DOHH2 (cell line): ENCODE measurements around the gene ENO2.

ENCODE experiments used
- H3F3A ChIP-seq: fragments of 200-600 bp; sonication (generic), shearing (Covaris generic); 2 replicates; pipeline ENCODE4 v1.6.0; 2016; ENCODE audit warnings: antibody characterized with exemption, mild to moderate bottlenecking; ENCODE audit not compliant: control insufficient read depth, insufficient read depth
- H3K27ac ChIP-seq: fragments of 200-600 bp; sonication (generic); 2 replicates; pipeline ENCODE4 v1.5.1; 2014; ENCODE audit warnings: low read depth, mild to moderate bottlenecking, low read length, moderate library complexity
- H3K27me3 ChIP-seq: fragments of 200-600 bp; sonication (generic); 2 replicates; pipeline ENCODE4 v1.6.1; 2014; ENCODE audit warnings: mild to moderate bottlenecking, low read length, mixed read lengths; ENCODE audit not compliant: control insufficient read depth
- H3K36me3 ChIP-seq: fragments of 200-600 bp; sonication (generic); 2 replicates; pipeline ENCODE4 v1.6.1; 2014; ENCODE audit warnings: mild to moderate bottlenecking, low read length, moderate library complexity, mixed read lengths; ENCODE audit not compliant: control insufficient read depth
- H3K4me1 ChIP-seq: fragments of 200-600 bp; sonication (generic); 2 replicates; pipeline ENCODE4 v1.6.1; 2014; ENCODE audit warnings: mild to moderate bottlenecking, low read length, mixed read lengths; ENCODE audit not compliant: control insufficient read depth
- H3K4me2 ChIP-seq: fragments of 200-600 bp; sonication (generic); 2 replicates; pipeline ENCODE4 v1.6.0; 2014; ENCODE audit warnings: mild to moderate bottlenecking, low read length, moderate library complexity
- H3K4me3 ChIP-seq: fragments of 200-600 bp; sonication (generic); 2 replicates; pipeline ENCODE4 v1.5.1; 2014; ENCODE audit warnings: mild to moderate bottlenecking, low read length, mixed read lengths
- H3K79me2 ChIP-seq: fragments of 200-600 bp; sonication (generic); 2 replicates; pipeline ENCODE4 v1.6.1; 2014; ENCODE audit warnings: mild to moderate bottlenecking, low read length, mixed read lengths; ENCODE audit not compliant: control insufficient read depth
- H3K9me2 ChIP-seq: fragments of 200-600 bp; sonication (generic); replicated peaks from 2 replicates; pipeline ENCODE4 v1.6.1; 2014; ENCODE audit warnings: mild to moderate bottlenecking, low read length, mixed read lengths; ENCODE audit not compliant: control insufficient read depth
- H3K9me3 ChIP-seq: fragments of 200-600 bp; sonication (generic); 2 replicates; pipeline ENCODE4 v1.6.1; 2014; ENCODE audit warnings: antibody characterized with exemption, low read length, mixed read lengths; ENCODE audit not compliant: control insufficient read depth, insufficient read depth
- H4K20me1 ChIP-seq: fragments of 200-600 bp; sonication (generic); 2 replicates; pipeline ENCODE4 v1.6.0; 2014; ENCODE audit warnings: low read depth, mild to moderate bottlenecking, antibody characterized with exemption, low read length, moderate library complexity; ENCODE audit not compliant: control insufficient read depth, insufficient read depth
- CTCF ChIP-seq: fragments of 200-600 bp; sonication (generic); IDR thresholded peaks from one replicate; pipeline ENCODE4 v1.5.1; 2014; ENCODE audit warnings: antibody characterized with exemption, mild to moderate bottlenecking, low read depth, low read length; ENCODE audit not compliant: poor library complexity, severe bottlenecking
- EZH2phosphoT487 ChIP-seq: fragments of 200-600 bp; sonication (generic); IDR thresholded peaks from 2 replicates; pipeline ENCODE4 v1.6.1; 2017; ENCODE audit warnings: borderline replicate concordance, mild to moderate bottlenecking, antibody characterized with exemption, low read length, moderate library complexity, mixed read lengths

Gene ENO2

GRCh38 chr12:6921996-6922946 is 7.9 kb downstream of the ENO2 start:
- peak overlapping the region; percentile 52 for H3K4me3 ChIP-seq
- no peaks in the 10 kb centered on the region for H3K36me3 ChIP-seq
- no peaks in the 10 kb centered on the region for H3K9me2 ChIP-seq
- H3K27ac ChIP-seq: peak overlapping the region; percentile 22; the same call in 1 of the 2 replicates
- no peaks in the 10 kb centered on the region for H3K79me2 ChIP-seq
- no peaks in the 10 kb centered on the region; the same call in 1 of the 2 replicates for H3F3A ChIP-seq
- peak overlapping the region; percentile 65 for H3K4me2 ChIP-seq
- no peaks in the 10 kb centered on the region for H3K9me3 ChIP-seq
- peaks cover 41% of the 10 kb centered on the region for H3K4me1 ChIP-seq
- H4K20me1 ChIP-seq: no peaks in the 10 kb centered on the region
- peak; percentile 11 for TF ChIP-seq CTCF
- TF ChIP-seq EZH2phosphoT487: no peak
- H3K27me3 ChIP-seq: peaks cover 44% of the 10 kb centered on the region

GRCh38 chr12:6923003-6923732 is 8.8 kb downstream of the ENO2 start:
- no peaks in the 10 kb centered on the region; the same call in 1 of the 2 replicates for H3F3A ChIP-seq
- H3K27ac ChIP-seq: no peak overlapping the region
- H3K9me3 ChIP-seq: no peaks in the 10 kb centered on the region
- peak overlapping the region; percentile 52 for H3K4me3 ChIP-seq
- peak overlapping the region; percentile 65 for H3K4me2 ChIP-seq
- H3K79me2 ChIP-seq: no peaks in the 10 kb centered on the region
- no peaks in the 10 kb centered on the region for H3K9me2 ChIP-seq
- peaks cover 44% of the 10 kb centered on the region for H3K4me1 ChIP-seq
- H3K36me3 ChIP-seq: no peaks in the 10 kb centered on the region
- no peaks in the 10 kb centered on the region for H4K20me1 ChIP-seq
- TF ChIP-seq CTCF (no peak), EZH2phosphoT487 (no peak)
- peaks cover 47% of the 10 kb centered on the region for H3K27me3 ChIP-seq

GRCh38 chr12:6923851-6924250 is 9.5 kb downstream of the ENO2 start:
- H4K20me1 ChIP-seq: no peaks in the 10 kb centered on the region
- TF ChIP-seq CTCF (no peak), EZH2phosphoT487 (no peak)
- H3K79me2 ChIP-seq: no peaks in the 10 kb centered on the region
- no peaks in the 10 kb centered on the region; the same call in 1 of the 2 replicates for H3F3A ChIP-seq
- H3K9me2 ChIP-seq: no peaks in the 10 kb centered on the region
- peak overlapping the region; percentile 41; the same call in 1 of the 2 replicates for H3K4me2 ChIP-seq
- no peaks in the 10 kb centered on the region for H3K36me3 ChIP-seq
- H3K4me3 ChIP-seq: no peak overlapping the region
- no peaks in the 10 kb centered on the region for H3K9me3 ChIP-seq
- peaks cover 44% of the 10 kb centered on the region for H3K4me1 ChIP-seq
- H3K27me3 ChIP-seq: peaks cover 53% of the 10 kb centered on the region
- no peak overlapping the region for H3K27ac ChIP-seq
